Muscle layer of duodenum (tissue), 2 donors: ENCODE results near the gene DBNL.
A peak's percentile ranks its signal among the peaks of the same experiment; 100 is the strongest.

Source experiments
- H3K27ac ChIP-seq: one replicate; pipeline ENCODE4 v1.7.0; 2013; ENCODE audit warnings: mild to moderate bottlenecking, low read length
- H3K27me3 ChIP-seq: one replicate; pipeline ENCODE4 v1.7.0; 2013; ENCODE audit warnings: low read depth, mild to moderate bottlenecking, control low read depth, low read length
- H3K36me3 ChIP-seq, 2 donors: one replicate each; pipeline ENCODE4 v1.7.0; 2013; ENCODE audit warnings: low read length in 2 of 2, control low read depth in 1 of 2, mild to moderate bottlenecking in 1 of 2; ENCODE audit not compliant: insufficient read depth in 2 of 2, control insufficient read depth in 1 of 2
- H3K4me1 ChIP-seq, 2 donors: one replicate each; pipeline ENCODE4 v1.7.0; 2013; ENCODE audit warnings: low read length in 2 of 2, mild to moderate bottlenecking in 2 of 2, control low read depth in 1 of 2, moderate library complexity in 1 of 2; ENCODE audit not compliant: insufficient read depth in 2 of 2, control insufficient read depth in 1 of 2
- H3K4me3 ChIP-seq, 2 donors: one replicate each; pipeline ENCODE4 v1.7.0; 2013; ENCODE audit warnings: low read length in 2 of 2, low read depth in 1 of 2, mild to moderate bottlenecking in 1 of 2
- H3K9me3 ChIP-seq, 2 donors: one replicate each; pipeline ENCODE4 v1.7.0; 2013; ENCODE audit warnings: low read length in 2 of 2, control low read depth in 1 of 2, mild to moderate bottlenecking in 1 of 2; ENCODE audit not compliant: control insufficient read depth in 1 of 2
- donor health status: healthy.

DBNL gene

GRCh38 chr7:44074349-44074695 is 29.8 kb downstream of the DBNL start:
- Histone ChIP-seq H3K36me3 (peaks cover 45 to 62% of the 10 kb centered on the region in 2 donors), H3K4me1 (peaks cover 12 to 20% of the 10 kb centered on the region in 2 donors), H3K9me3 (no peaks in the 10 kb centered on the region), H3K27ac (peak overlapping the region; percentile 51), H3K4me3 (no peak overlapping the region), H3K27me3 (no peaks in the 10 kb centered on the region)

DNA sequence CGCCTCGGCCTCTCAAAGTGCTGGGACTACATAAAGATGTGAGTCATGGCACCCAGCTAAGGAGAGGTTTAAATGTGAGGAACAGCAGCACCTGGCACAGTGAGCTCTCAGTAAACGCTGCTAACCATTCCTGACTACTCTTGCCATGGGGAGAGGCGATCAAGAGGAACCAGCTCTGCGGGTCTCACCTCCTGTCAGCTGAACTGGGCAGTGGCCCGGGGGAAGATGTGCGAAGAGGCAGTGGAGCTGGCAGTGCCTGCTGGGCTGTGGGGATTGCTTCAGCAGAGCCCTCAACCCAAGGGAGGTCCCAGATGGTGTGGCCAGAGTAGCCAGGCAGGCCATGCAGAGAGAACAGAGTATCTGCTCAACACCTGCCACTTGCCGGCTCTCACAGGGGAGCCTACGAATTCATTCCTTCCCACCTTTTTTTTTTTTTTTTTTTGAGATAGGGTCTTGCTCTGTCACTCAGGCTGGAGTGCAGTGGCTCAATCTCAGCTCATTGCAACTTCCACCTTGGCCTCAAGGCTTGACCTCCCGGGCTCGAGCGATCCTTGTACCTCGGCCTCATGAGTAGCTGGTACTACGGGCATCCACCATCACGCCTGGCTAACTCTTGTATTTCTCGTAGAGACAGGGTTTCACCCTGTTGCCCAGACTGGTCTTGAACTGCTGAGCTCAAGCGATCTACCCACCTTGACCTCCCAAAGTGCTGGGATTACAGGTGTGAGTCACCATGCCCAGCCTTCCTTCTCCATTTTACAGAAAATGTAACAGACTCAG is 31.0 kb downstream of the DBNL start:
- peaks cover 46 to 70% of the 10 kb centered on the region in 2 donors for H3K36me3 ChIP-seq
- H3K4me3 ChIP-seq, result no peak overlapping the region
- no peaks in the 10 kb centered on the region for H3K27me3 ChIP-seq
- H3K27ac ChIP-seq, result no peak overlapping the region
- H3K4me1 ChIP-seq, result peaks cover 12 to 21% of the 10 kb centered on the region in 2 donors
- no peaks in the 10 kb centered on the region for H3K9me3 ChIP-seq

GRCh38 chr7:44076101-44076895 is 31.8 kb downstream of the DBNL start:
- Histone ChIP-seq H3K36me3 (peaks cover 46 to 70% of the 10 kb centered on the region in 2 donors), H3K27ac (no peak overlapping the region), H3K27me3 (no peaks in the 10 kb centered on the region), H3K4me3 (no peak overlapping the region), H3K9me3 (no peaks in the 10 kb centered on the region), H3K4me1 (peaks cover 12 to 29% of the 10 kb centered on the region in 2 donors)

- Histone ChIP-seq H3K27me3 (no peaks in the 10 kb centered on the region), H3K4me3 (no peak overlapping the region), H3K4me1 (peaks cover 9 to 31% of the 10 kb centered on the region in 2 donors), H3K9me3 (no peaks in the 10 kb centered on the region), H3K27ac (no peak overlapping the region), H3K36me3 (peaks cover 46 to 70% of the 10 kb centered on the region in 2 donors)
Measured at GRCh38 chr7:44077061-44077460, 32.6 kb downstream of the DBNL start.

- Histone ChIP-seq H3K36me3 (peaks cover 43 to 67% of the 10 kb centered on the region in 2 donors), H3K27me3 (no peaks in the 10 kb centered on the region), H3K27ac (no peak overlapping the region), H3K4me1 (peaks cover 4 to 25% of the 10 kb centered on the region in 2 donors), H3K4me3 (no peak overlapping the region), H3K9me3 (no peaks in the 10 kb centered on the region)
Measured at GRCh38 chr7:44077681-44078091, 33.2 kb downstream of the DBNL start.

GRCh38 chr7:44078521-44078920 is 34.0 kb downstream of the DBNL start:
- no peaks in the 10 kb centered on the region for H3K9me3 ChIP-seq
- H3K27ac ChIP-seq, result no peak overlapping the region
- no peaks in the 10 kb centered on the region for H3K27me3 ChIP-seq
- H3K4me1 ChIP-seq, result peaks cover 0 to 17% of the 10 kb centered on the region in 2 donors
- H3K36me3 ChIP-seq, result peaks cover 36 to 59% of the 10 kb centered on the region in 2 donors
- no peak overlapping the region for H3K4me3 ChIP-seq

- no peaks in the 10 kb centered on the region for H3K9me3 ChIP-seq
Measured at GRCh38 chr7:44079331-44080021, 35.0 kb downstream of the DBNL start.

GRCh38 chr7:44080118-44080517 is 35.6 kb downstream of the DBNL start:
- Histone ChIP-seq H3K27me3 (no peaks in the 10 kb centered on the region), H3K4me3 (no peak overlapping the region), H3K36me3 (peaks cover 36 to 48% of the 10 kb centered on the region in 2 donors), H3K9me3 (no peaks in the 10 kb centered on the region), H3K4me1 (peaks cover 0 to 13% of the 10 kb centered on the region in 2 donors), H3K27ac (no peak overlapping the region)

More at GRCh38 chr7:44079331-44080021, 35.0 kb downstream of the DBNL start:
- Histone ChIP-seq H3K27me3 (no peaks in the 10 kb centered on the region), H3K4me3 (no peak overlapping the region), H3K36me3 (peaks cover 36 to 50% of the 10 kb centered on the region in 2 donors), H3K27ac (no peak overlapping the region), H3K4me1 (peaks cover 0 to 13% of the 10 kb centered on the region in 2 donors)

DNA sequence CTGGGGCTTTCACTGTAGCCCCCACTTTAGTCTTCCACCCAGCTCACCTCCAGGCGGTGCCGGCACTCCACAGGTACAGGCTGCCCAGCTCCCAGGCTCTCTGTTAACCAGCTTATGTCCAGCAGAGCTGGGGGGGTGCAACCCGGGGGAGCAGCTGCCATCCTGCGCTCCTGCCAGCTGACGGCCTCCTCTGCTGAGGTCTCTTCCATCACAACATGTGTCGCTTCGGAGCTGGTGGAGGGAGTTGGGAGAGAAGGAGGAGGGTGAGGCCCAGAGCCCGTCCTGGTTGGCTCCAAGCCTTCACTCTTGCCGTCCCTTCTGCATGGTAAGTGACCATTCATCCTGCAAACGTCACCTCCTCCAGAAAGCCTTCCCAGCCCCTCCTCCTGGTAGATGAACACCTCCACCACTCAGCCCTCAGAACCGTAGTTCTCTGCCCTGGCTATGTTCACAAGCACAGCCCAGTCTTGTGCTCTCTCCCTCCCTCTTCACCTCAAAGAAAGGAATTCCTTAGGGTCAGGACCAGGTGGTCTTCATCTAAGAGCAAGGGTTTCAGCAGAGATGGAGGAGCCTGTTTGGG is 36.3 kb downstream of the DBNL start:
- H3K9me3 ChIP-seq, result no peaks in the 10 kb centered on the region
- H3K4me3 ChIP-seq, result peak overlapping the region; percentile 71 to 79
- peaks cover 35 to 43% of the 10 kb centered on the region in 2 donors for H3K36me3 ChIP-seq
- no peak overlapping the region for H3K27ac ChIP-seq
- no peaks in the 10 kb centered on the region for H3K27me3 ChIP-seq
- peaks cover 0 to 13% of the 10 kb centered on the region in 2 donors for H3K4me1 ChIP-seq

DNA sequence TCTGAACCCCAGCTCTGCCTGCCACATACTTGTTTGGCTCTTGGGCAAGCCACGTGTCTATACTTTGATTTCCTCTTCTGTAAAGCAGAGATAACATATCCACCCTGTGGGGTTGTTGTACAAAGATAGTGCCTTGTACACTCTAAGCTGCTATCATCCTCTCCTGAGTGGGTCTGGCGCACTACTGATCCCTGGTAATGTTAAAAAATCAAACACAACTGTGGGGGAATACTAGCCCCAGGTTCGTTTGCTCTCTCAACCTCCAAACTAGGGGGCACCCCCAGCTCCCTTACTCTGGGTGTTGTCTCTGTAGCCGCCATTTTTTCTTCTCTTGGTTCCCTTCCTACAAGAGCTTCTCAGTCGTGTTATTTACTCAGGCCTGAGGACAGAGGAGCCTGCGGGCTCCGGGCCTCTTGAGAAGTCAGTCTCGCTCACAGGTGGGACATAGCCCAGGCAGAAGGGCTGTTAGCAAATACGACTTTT is 36.8 kb downstream of the DBNL start:
- Histone ChIP-seq H3K4me3 (peak overlapping the region; percentile 71 to 79), H3K27ac (no peak overlapping the region), H3K27me3 (no peaks in the 10 kb centered on the region), H3K4me1 (peaks cover 0 to 13% of the 10 kb centered on the region in 2 donors), H3K9me3 (no peaks in the 10 kb centered on the region), H3K36me3 (peaks cover 29 to 37% of the 10 kb centered on the region in 2 donors)
